Activated T-cell treated with anti-CD3 and anti-CD28 coated beads for 24 hours (primary cell): ENCODE data around the gene TRAPPC14.

Experiments
- DNase-seq: peaks from one replicate; pipeline ENCODE4 v3.0.0-alpha.2; 2020; ENCODE audit warnings: low read depth

TRAPPC14 gene

DNA sequence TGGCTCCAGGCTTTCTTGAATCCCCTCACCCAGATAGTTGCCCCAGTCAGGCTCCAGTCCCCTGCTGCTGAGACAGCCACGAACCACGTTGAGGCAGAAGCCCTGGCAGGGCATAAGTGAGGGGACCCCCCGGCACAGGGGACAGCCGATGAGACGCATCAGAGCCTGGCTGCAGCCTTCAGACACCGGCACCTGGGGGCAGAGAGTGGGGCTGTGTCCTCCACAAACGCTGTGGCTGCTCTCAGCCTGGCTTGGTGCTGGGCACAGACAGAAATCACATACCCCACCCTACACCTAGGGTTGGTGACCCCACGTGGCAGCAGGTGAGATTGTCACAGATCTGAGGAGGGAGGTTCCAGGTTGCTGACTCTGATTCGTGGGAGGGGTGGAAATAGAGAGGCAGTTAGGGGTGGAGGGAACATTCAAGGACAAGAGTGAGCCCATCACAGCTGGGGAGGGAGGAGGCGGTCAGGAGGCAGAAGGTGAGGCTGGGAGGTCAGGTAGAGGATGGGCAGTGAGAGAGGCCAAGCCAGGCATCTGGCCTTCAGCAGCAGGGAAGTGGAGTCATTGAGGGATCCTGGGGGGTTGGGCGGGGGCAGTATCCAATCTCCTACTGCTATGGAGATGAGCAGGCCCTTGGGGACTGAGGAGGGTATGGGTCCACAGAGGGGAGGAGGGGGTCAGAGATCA lies 15.4 kb upstream of the TRAPPC14 start:
- DNase-seq: no peak

DNA sequence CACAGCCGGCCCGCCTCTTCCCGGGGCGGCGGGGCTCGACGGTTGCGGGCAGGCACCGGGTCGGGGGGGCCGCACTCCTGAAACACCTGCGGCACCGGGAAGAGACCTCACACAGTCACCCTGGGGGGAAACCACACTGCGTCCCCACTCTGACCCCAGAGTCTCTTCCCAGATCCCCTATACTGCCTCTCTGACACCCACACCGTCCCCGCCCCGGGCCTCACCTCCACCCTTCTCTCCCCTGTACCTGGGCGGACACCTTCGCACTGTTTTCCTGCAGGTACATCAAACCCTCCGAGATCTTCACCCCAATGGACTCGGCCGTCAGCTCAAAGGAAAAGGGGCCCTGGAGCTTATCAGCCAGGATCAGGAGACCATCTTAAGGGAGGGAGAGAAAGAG lies 13.3 kb upstream of the TRAPPC14 start:
- DNase-seq: no peak

DNA sequence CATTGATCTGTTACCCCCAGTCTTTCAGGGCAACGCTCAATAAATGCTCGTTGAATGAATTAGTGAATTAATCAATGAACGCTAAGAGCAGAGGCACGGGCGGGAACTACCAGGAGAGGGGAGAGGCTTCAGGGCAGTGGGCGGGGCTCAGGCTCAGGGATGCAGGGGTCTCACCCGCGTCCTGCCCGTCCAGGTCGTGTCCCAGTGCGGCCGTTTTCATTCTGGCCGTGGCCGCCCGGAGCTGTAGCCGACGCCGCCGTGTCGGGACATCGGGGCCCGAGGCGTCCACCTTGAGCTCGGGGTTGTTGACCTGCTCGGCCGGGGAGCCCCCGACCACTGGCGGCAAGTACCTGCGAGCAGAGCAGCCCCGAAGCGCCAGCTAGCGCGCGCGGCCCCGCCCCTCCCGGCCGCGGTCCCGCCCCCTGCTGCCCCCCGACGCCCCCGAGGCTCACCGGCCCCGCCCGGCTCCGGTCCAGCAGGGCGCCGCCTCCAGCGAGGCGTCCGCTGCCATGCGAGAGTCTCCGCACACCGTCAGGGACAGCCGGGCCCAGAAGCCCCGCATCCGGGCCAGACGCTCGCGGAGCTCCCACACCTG lies 12.7 kb upstream of the TRAPPC14 start:
- no peak for DNase-seq

DNA sequence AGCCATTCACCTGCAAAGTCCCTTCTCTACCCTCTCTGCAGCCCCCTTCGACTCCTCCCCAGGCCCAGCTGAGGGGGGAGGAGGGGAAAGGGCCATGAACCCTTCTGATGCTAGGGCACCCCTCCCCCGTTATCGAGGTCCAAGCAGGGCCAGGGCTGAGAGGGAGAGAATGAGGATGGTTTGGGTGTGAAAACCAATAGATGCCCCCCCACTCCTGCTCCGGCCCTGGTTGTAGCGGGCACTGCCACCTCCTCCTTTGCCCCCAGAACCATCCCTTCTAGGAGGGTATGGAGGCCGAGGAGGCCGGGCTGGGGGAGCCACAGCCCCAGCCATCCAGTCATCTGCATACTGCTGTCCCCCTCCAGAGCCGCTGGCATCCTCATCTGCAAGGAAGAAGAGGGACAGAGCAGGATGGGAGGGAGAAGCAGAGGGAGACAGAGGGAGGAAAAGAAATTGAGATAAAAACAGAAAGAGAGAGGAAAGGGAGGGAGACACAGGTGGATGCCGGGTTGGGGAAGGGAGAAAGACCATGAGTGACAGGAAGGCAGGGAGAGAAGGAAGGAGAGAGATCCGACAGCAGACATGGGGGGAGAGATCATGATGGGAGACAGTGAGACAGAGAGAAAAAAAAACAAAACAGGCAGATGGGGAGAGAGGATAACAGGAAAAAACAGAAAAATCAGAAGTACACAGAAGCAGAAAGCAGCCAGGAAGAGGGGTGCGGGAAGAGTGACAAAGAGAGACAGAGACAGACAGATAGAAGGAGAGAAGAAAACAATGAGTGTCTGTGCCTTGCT lies 11.8 kb upstream of the TRAPPC14 start:
- DNase-seq: no peak

GRCh38 chr7:100169147-100169850 lies 10.8 kb upstream of the TRAPPC14 start:
- DNase-seq: no peak

GRCh38 chr7:100167912-100168323 lies 9.4 kb upstream of the TRAPPC14 start:
- DNase-seq: no peak

DNA sequence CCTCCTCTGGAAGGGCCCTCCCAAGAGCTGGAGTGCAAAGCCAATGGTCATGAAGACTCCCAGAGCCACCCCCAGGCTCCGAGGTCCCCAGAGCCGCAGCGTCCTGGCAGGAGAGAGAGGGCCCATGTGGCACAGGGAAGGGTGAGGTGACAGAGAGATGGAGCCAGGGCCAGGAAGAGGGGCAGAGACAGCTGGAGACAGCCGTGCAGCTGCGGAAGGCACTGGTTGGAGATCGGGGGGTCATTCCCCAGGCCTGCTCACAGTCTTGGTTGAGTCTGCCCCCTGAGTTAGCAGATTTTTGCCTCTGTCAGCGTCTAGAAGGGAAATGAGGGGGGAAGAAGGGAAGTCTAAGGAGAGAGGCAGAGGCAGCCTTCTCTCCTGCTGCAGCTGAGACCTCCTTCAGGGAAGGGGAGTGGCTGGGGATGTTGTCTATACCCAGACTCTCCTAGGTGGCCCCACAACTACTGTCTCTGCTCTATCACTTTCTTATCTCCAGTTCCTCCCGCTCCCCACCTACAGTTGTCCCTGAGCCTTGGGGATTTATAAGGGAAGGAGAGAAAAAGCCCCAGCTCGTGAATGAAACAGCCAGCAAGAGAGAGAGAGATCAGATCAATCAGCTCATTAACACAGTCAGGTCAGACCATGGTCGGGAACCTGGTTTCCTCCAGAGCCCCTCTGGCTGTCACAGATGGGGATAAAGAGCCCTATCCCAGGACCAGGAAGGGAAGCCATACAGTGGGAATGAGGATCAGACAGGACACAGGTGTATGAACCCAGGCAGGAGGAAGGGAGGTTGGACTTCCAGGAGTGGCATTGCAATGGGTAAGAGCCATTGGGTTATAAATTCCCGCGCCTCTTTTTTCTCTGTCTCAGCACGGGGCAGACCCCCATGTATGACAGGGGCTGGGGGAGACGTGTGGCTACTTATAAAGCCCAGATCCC lies 8.7 kb upstream of the TRAPPC14 start:
- DNase-seq: no peak

DNA sequence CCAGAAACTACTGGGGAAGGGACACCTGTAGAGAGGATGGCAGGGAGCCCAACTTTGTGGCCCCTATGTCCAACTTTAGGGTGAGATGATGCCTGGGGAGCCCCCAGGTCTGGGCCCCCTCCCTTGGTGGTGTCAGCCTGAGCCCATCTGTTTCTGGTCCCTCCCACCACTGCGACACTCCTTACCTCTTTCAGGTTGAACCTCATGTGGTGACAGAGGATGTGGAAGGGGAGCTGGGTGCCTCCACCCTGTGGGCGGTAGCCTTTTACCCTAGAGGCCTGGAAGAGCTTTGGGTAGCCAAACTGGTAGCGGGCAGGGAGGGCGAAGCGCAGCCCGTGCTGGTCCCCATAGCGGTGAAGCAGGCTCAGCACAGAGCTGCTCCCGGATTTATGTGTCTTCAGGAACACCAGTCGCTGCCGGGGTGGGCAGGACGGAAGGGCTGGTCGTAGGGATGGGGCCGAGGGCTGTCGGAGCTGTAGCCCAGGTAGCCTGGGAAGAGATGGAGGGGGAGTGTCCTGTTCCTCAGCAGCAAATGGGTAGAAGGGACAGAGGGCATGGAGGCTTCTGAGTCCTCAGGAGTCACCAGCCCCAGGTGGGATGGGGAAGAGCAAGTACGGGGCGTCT lies 7.9 kb upstream of the TRAPPC14 start:
- DNase-seq: no peak

DNA sequence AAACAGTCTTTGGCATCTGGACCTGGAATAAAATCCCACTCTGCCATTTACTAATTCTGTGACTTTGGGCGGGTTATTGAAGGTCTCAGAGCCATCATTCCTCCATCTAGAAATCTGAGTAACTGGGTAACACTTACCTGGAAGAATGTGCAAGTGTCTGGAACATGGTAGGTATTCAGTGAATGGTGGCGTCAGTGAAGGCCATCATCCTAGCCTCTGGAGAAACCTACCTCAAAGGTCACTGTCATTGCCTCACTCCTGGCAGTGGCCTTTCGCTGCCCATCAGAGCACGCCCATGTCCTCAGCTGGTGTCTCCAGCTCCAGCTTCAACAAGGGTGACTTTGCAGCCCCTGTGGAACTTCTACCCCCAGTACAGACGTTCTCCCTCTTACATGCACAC lies 5.3 kb upstream of the TRAPPC14 start:
- no peak for DNase-seq

- no peak for DNase-seq
Measured at GRCh38 chr7:100163006-100163531, 4.5 kb upstream of the TRAPPC14 start.

DNA sequence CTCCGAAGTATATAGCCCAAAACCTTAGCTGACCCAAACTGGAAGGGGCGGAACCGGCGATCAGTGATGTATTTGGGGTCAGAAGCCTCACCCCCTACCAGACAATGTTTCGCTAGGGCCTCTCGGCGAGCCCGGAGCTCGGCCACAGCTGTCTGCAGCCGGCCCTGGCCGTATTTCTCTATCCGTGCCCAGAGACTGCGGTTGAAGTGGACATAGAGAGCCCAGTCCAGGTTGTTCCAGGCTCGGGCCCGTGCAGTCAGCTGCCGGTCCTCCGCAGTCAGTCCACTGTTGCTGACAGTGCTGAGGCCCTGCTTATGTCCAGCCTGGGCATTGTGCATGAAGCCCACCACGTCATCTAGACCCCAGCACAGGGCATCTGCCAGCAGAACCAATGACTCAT lies 1.5 kb upstream of the TRAPPC14 start:
- DNase-seq: no peak

DNA sequence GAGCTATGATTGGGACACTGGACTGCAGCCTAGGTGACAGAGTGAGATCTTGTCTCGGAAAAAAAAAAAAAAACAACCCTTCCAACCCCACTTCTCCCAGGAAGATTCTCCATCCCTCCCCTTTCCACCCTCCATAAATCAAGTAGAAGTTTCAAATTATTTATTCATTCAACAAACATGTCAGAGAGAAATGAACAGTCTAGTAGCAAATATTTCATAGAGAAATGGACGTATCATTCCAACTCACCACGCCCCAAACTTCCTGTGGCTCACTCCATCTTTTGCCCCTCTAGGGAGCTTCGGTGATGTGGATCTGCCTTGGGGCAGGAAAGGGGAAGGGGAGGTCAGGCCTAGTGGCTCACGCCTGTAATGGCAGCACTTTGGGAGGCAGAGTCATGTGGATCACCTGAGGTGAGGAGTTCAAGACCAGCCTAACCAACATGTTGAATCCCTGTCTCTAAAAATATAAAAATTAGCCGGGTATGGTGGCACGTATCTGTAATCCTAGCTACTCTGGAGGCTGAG lies 638 bp upstream of the TRAPPC14 start:
- DNase-seq: no peak

DNA sequence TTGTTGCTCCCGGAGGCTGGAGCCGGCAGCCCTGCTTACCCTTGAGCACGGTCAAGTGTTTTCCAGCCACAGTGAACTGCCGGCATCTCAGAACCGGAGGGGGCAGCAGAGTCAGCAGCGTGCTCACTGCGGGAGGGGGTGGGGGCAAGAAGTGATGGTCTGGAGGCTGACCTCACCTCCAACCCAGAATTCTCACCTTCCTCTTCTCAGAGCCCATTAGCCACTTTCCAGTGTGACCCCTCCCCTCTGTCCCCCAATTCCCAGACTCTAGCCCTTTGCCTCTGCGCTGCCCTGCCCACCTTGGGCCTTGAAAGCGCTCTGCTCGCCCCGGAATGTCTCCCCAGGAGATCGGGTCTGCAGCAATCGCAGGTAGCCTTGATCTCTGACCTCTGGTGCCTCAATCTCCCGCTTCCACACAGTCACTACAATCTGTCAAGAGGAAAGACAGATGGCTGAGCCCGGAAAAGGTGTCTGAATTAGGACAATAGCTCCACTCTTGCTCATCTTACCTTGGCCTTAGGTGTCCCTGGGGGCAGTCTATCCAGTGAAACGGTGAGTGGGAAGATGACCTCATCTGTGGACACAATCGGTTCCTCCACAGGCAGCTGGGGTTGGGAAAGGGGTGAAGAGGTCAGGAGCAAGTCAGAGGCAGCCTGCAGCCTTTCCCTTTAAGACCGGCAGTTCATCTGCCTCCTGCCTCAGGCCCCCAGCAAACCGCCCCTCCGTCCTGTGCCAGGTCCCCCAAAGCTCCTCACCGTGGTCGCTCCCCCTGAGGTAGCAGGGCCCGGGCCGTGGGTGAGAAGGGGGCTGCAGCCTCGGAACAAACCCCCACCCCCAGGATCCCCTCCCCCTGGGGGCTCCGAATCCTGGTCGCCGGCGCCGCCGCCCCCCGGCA lies 942 bp downstream of the TRAPPC14 start:
- DNase-seq: no peak

DNA sequence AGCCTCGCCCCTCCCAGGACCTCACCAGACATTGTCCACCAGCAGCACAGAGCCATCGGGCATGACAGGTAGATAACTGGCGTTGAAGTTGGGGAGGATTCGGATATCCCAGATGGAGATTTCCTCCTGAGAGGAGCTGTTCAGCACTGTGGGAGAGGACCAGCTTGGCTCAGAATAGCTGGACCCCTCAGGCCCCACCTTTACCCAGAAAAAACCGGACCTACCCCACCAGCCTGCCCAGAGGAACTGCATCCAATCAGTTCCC lies 1.5 kb downstream of the TRAPPC14 start:
- DNase-seq: no peak

DNA sequence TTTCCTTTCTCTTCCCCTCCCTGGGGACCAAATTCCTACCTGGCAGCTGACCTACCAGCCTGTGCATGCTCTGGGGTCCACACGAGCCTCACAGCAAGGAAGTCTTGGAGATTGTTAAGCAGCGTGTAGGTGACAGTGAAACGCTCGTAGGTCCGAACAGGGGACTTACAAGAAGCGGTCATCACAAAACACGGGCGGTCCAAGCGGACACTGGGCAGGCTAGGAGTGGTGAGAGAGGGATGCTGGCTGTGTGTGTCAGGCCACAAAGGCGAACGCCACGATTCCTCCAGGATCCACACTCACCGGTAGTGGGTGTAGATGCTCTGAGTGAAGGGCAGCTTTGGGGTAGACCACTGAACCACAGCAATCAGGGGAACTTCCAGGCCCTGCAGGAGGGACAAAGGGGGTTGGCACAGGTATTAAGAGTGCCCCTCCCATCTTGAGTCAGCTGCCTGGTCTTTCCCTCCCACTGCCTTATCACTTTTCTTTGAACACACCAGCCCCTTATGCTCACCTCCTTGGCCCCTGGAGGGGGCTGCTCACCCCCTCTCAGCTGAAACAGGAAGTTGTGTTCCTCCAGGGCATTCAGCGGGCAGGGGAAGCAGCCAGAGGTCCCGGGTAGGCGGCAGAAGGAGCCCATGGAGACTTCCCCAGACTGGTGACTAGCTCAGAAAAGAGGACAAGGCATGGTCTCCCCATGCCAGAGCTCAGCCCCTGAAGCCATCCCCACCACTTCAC lies 2.0 kb downstream of the TRAPPC14 start:
- no peak for DNase-seq

DNA sequence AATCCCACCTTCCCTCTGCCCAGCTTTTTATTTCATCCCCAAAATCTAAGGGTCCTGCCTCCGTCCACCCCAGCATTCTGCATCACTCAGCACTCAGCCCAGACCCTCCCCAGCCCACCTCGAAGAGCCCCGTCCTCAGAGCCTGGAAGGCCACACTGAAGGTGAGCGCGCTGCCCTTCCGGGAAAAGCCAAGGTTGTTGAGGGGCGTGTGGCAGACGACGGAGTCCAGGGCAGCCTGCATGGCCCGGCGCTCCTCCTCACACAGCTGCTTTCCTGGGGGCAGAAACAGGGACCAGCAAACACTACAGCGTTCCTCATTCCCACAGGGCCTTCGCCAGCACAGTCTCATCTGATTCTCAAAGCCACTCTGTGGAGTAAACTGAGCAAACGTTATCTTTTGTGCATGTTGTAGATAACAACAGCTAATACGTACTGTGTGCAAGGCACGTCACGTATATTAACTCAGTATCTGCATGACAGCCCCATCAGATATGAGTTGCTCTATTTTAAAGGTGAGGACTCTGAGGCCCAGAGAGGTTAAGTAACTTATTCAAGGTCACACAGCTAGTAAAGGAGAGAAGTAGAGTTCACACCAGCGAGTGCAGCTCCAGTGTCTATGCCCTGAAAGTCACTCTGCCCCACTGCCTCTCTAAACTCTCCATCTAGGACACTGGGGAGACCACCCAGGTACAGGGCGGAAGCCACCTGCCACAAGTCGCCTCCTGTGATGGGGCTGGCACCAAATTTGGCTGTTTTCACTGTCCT lies 2.8 kb downstream of the TRAPPC14 start:
- no peak for DNase-seq

DNA sequence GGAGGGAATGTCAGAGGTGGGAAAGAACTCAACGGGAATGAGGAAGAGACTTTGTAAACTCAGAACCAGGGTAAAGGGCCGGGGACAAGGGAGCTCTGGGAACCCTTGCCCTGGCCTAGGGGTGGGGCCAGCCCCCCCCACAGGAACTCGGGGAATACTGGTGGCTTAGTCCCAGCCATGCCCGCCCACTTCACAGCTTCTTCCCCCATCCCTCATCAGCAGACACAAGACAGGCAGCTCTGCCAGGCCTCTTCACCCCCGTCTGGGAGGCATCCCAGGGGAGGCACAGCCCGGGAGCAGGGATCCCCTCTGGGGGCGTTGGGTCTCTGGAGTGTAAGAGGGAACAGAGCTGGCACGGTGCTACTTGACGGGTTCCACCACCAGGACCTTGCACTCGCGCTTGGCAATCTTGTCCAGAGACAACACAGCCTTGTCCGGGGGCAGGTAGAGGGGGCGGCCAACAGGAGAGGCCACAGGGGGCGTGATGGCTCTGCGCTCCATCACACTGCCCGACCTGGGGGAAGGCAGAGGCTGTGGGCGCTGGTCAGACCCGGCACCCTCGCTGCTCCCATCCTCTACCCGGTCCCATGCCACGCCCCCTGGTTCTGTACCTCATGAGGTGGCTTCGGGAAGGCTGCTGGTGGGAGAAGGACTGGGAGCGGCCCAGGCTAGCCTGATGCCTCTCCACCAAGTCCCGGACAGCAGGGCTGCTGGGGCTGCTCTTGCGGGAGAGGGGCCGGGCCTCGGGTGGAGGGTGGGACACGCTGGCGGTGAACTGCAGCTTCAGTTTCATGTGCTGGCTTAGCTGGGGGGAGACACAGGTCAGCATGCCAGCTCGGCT lies 3.7 kb downstream of the TRAPPC14 start:
- no peak for DNase-seq
